Measurements from ENCODE around the gene PRIM2. TPM values are rescaled to one million over a fixed set of nuclear protein-coding genes. Genes with fewer than 3 reads are reported as not detected.
"Not testable (repeated sequence)": the region's sequence is repeated elsewhere in the genome, so short reads cannot be mapped to it uniquely, and the experiment has no call there.

Gene PRIM2
- total and polyA plus RNA-seq, 11 donors, result 1.6 to 5.4 (median 4.4) TPM

- H3K36me3 ChIP-seq; H3K27ac ChIP-seq; intact Hi-C loops (cut with DNase I); H3K4me3 ChIP-seq; DNase-seq; ATAC-seq; H3K27me3 ChIP-seq; H3K4me1 ChIP-seq; H3K9me3 ChIP-seq: not testable (repeated sequence)
These were observed 350.7 kb downstream of the PRIM2 start for GRCh38 chr6:57668108-57668507.

- WGBS, 4 donors, result 72 to 81% (median 78%) methylated on average over 3 of the region's 3 CpGs
- H3K36me3 ChIP-seq; H3K4me3 ChIP-seq; H3K4me1 ChIP-seq; intact Hi-C loops (cut with DNase I); ATAC-seq; DNase-seq; H3K27me3 ChIP-seq; H3K9me3 ChIP-seq; H3K27ac ChIP-seq: not testable (repeated sequence)
These were observed 353.8 kb downstream of the PRIM2 start for GRCh38 chr6:57671237-57671636.

- ATAC-seq; H3K4me1 ChIP-seq; H3K4me3 ChIP-seq; DNase-seq; intact Hi-C loops (cut with DNase I); H3K9me3 ChIP-seq; H3K36me3 ChIP-seq; H3K27ac ChIP-seq; H3K27me3 ChIP-seq: not testable (repeated sequence)
- WGBS, 4 donors, result 62 to 70% (median 63%) methylated on average over 6 of the region's 6 CpGs
These were observed 354.7 kb downstream of the PRIM2 start for GRCh38 chr6:57671937-57672627.

- H3K27ac ChIP-seq; H3K27me3 ChIP-seq; intact Hi-C loops (cut with DNase I); H3K4me1 ChIP-seq; H3K9me3 ChIP-seq; DNase-seq; ATAC-seq; H3K36me3 ChIP-seq; H3K4me3 ChIP-seq: not testable (repeated sequence)
- WGBS, 4 donors, result 67 to 95% (median 83%) methylated on average over 1 of the region's 1 CpG
These were observed 355.9 kb downstream of the PRIM2 start for GRCh38 chr6:57673281-57673680.

- 79 to 82% (median 81%) methylated on average over 4 of the region's 4 CpGs for WGBS, 4 donors
- H3K4me1 ChIP-seq; H3K9me3 ChIP-seq; H3K4me3 ChIP-seq; intact Hi-C loops (cut with DNase I); H3K27ac ChIP-seq; H3K36me3 ChIP-seq; DNase-seq; ATAC-seq; H3K27me3 ChIP-seq: not testable (repeated sequence)
These were observed 358.0 kb downstream of the PRIM2 start for GRCh38 chr6:57675386-57675785.

- ATAC-seq; intact Hi-C loops (cut with DNase I); H3K27me3 ChIP-seq; H3K9me3 ChIP-seq; DNase-seq; H3K4me1 ChIP-seq; H3K36me3 ChIP-seq; H3K27ac ChIP-seq; H3K4me3 ChIP-seq: not testable (repeated sequence)
- WGBS, 4 donors, result 20 to 28% (median 25%) methylated on average over 1 of the region's 1 CpG; no CpG with 5 or more reads in 1 of the 4 donors
These were observed 379.0 kb downstream of the PRIM2 start for GRCh38 chr6:57696382-57696781.

MicroRNA genes within 50 kb of the gene (microRNA counts, 767-probe panel; counts per million panel counts)
- microRNA hsa-miR-548u, result 0 to 71.6 counts per million in 2 donors

Small RNA genes lying within 50 kb of the gene (microRNA-seq; reads per million reads assigned to microRNA genes)
- gene MIR548U, result 0 reads per million in 4 donors

Other genes with a start within 250 kb of the PRIM2 start
- gene ZNF451, start 227.4 kb upstream of the PRIM2 start, total RNA-seq, result 10 to 100 TPM; 17.7 to 37.1 (median 22.3) TPM
- 10 to 100 TPM in 1 of 2 donors, 1 to 10 TPM in 1; 8.8 to 11.5 TPM for gene ZNF451, start 227.4 kb upstream of the PRIM2 start, polyA plus RNA-seq
- gene BAG2, start 145.3 kb upstream of the PRIM2 start, total RNA-seq, result 10 to 100 TPM in 5 of 9 donors, 1 to 10 TPM in 4; 8.2 to 18.0 (median 11.6) TPM
- gene BAG2, start 145.3 kb upstream of the PRIM2 start, polyA plus RNA-seq, result 10 to 100 TPM in 1 of 2 donors, 1 to 10 TPM in 1; 4.5 to 10.8 TPM
- 10 to 100 TPM in 4 of 9 donors, 1 to 10 TPM in 5; 7.6 to 15.4 (median 9.6) TPM for gene RAB23, start 95.3 kb upstream of the PRIM2 start, total RNA-seq
- gene RAB23, start 95.3 kb upstream of the PRIM2 start, polyA plus RNA-seq, result 1 to 10 TPM; 2.6 to 7.7 TPM